ENCODE data around the gene CYTH4. TPM values are rescaled to one million over a fixed set of nuclear protein-coding genes. Genes with fewer than 3 reads are reported as not detected.

The CYTH4 gene
- total and polyA plus RNA-seq, 10 of the 15 experiments (the other 5 are each of a cell fraction or from before 2014, with no cell fraction given): 1.5 to 27.3 (median 16.9) TPM

- TF ChIP-seq MEF2A (IDR thresholded peaks at IDR 0.05; ENCODE audit: insufficient read depth, low read depth, low read length) (no peak), HDGF (IDR thresholded peaks at IDR 0.05) (no peak), ATF2 (IDR thresholded peaks at IDR 0.05; ENCODE audit: low read length) (no peak), NFIC (IDR thresholded peaks at IDR 0.05; ENCODE audit: low read depth, low read length) (no peak), EED (IDR thresholded peaks at IDR 0.05; ENCODE audit: low read depth) (0 out of 2 replicates have a peak, but pooled peaks have one; percentile 38), TCF3 (IDR thresholded peaks at IDR 0.05; ENCODE audit: borderline replicate concordance, insufficient read depth, low read depth, low read length) (peak; percentile 50; the same call in 1 of the 2 replicates), SIN3A (IDR thresholded peaks at IDR 0.05; ENCODE audit: low read depth, low read length) (no peak), JUND (IDR thresholded peaks at IDR 0.05; ENCODE audit: low read depth, low read length) (no peak), KDM1A (IDR thresholded peaks at IDR 0.05; ENCODE audit: borderline replicate concordance) (no peak), FOXM1 (IDR thresholded peaks at IDR 0.05; ENCODE audit: low read depth, low read length) (no peak), ZNF384 (IDR thresholded peaks at IDR 0.05; ENCODE audit: borderline replicate concordance, low read depth, low read length) (no peak), RBBP5 (conservative IDR thresholded peaks at IDR 0.05) (no peak), EP300 (IDR thresholded peaks at IDR 0.05; ENCODE audit: borderline replicate concordance in 1 of 2, control insufficient read depth in 1 of 2, low read depth in 2 of 2, low read length in 2 of 2) (no peak; a peak in 1 of 4 replicates), RAD51 (IDR thresholded peaks at IDR 0.05) (peak; percentile 71), CTCF (IDR thresholded peaks at IDR 0.05 in 2 of 3, conservative IDR thresholded peaks at IDR 0.05 in 1 of 3; ENCODE audit: control insufficient read depth in 2 of 3, extremely low read depth in 1 of 3, insufficient read depth in 1 of 3, low read depth in 3 of 3, low read length in 3 of 3) (0 out of 6 replicates have a peak, but pooled peaks of 1 of the 3 experiments have one; percentile 12), SRF (IDR thresholded peaks at IDR 0.05; ENCODE audit: low read depth in 2 of 2, low read length in 2 of 2) (no peak), KLF5 (IDR thresholded peaks at IDR 0.05; ENCODE audit: partially characterized antibody) (no peak), POLR2A (IDR thresholded peaks at IDR 0.05; ENCODE audit: low read depth, low read length) (no peak; the same call in 1 of the 2 replicates), MYC (IDR thresholded peaks at IDR 0.05; ENCODE audit: insufficient read depth, insufficient read length, insufficient replicate concordance, low read length, severe bottlenecking) (no peak)
- TF ChIP-seq, protein P1, sequence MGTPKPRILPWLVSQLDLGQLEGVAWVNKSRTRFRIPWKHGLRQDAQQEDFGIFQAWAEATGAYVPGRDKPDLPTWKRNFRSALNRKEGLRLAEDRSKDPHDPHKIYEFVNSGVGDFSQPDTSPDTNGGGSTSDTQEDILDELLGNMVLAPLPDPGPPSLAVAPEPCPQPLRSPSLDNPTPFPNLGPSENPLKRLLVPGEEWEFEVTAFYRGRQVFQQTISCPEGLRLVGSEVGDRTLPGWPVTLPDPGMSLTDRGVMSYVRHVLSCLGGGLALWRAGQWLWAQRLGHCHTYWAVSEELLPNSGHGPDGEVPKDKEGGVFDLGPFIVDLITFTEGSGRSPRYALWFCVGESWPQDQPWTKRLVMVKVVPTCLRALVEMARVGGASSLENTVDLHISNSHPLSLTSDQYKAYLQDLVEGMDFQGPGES (IDR thresholded peaks at IDR 0.05): no peak
- TF ChIP-seq, protein P2, sequence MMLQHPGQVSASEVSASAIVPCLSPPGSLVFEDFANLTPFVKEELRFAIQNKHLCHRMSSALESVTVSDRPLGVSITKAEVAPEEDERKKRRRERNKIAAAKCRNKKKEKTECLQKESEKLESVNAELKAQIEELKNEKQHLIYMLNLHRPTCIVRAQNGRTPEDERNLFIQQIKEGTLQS (IDR thresholded peaks at IDR 0.05; ENCODE audit: borderline replicate concordance, extremely low read depth, low read depth, low read length): no peak
- TF ChIP-seq, protein P3, sequence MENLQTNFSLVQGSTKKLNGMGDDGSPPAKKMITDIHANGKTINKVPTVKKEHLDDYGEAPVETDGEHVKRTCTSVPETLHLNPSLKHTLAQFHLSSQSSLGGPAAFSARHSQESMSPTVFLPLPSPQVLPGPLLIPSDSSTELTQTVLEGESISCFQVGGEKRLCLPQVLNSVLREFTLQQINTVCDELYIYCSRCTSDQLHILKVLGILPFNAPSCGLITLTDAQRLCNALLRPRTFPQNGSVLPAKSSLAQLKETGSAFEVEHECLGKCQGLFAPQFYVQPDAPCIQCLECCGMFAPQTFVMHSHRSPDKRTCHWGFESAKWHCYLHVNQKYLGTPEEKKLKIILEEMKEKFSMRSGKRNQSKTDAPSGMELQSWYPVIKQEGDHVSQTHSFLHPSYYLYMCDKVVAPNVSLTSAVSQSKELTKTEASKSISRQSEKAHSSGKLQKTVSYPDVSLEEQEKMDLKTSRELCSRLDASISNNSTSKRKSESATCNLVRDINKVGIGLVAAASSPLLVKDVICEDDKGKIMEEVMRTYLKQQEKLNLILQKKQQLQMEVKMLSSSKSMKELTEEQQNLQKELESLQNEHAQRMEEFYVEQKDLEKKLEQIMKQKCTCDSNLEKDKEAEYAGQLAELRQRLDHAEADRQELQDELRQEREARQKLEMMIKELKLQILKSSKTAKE (IDR thresholded peaks at IDR 0.05; ENCODE audit: low read depth, poor library complexity, severe bottlenecking): no peak
Observed at GRCh38 chr22:37244922-37245722, 37.2 kb upstream of the CYTH4 start (continued).

Data from GM12878 (cell line).